Right hindlimb (tissue), 1 donor: ENCODE results near the gene CTRB1.
"Not testable (repeated sequence)": the region's sequence is repeated elsewhere in the genome, so short reads cannot be mapped to it uniquely, and the experiment has no call there.

ENCODE experiments used
- DNase-seq: peaks from one replicate; pipeline ENCODE4 v3.0.0-alpha.2; 2018

CTRB1 gene

DNA sequence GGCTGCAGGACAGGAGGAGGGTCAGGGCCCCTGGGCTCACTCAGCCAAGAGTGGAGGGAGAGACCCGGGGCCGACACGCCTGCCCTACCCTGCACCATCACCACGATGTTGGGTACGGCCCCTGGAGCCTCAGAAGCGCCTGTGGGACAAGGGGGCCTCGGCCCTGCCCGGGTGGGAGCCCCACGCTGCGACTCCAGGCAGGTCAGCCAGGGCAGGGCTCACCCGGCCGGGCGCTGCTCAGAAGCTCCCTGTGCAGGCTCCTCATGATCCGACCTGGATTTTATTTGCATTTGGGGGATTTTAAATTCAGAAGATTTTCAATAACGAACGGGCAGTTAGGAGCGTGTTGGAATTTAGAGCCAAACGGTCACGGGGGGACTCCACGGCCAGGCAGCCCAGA, 13.9 kb upstream of the CTRB1 start:
- not testable (repeated sequence) for DNase-seq

GRCh38 chr16:75205438-75205837, 13.3 kb upstream of the CTRB1 start:
- DNase-seq: not testable (repeated sequence)

GRCh38 chr16:75205961-75206748, 12.6 kb upstream of the CTRB1 start:
- not testable (repeated sequence) for DNase-seq

- no peak for DNase-seq
Measured at GRCh38 chr16:75206749-75207451, 11.9 kb upstream of the CTRB1 start, which contains the start of gene CTRB2. CTRB2 (minus strand) TSS chr16:75207161; CDS start chr16:75207141, 20 bp downstream.

- DNase-seq: no peak
Measured at GRCh38 chr16:75207831-75208230, 11.0 kb upstream of the CTRB1 start.

DNA sequence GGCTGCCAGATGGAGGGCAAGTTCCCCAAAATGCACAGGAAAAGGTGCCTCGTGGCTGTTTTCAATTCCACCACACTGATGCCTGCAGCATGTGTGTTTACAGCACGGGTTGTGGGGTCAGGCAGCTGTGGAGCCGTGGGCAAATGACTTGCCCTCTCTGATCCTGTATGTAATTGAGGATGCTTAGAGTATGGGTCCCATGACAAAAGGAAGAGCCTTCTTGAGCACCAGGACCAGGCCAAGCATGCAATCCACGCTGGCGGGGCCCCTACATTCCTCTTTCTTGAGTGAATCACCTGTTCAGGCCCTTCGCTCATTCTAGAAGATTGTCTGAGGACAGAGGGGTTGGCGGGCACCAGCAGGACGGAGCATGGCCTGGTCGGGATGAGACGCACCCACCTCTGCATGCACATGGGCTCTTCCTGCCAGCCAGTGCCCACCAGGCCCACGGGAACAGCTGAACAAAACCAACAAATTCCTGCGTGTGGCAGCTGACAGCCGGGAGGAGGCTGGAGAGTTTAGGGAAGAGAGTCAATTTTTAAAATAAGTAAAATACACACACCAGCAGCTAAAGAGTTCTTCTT, 10.5 kb upstream of the CTRB1 start:
- DNase-seq: no peak

- DNase-seq: no peak
Measured at GRCh38 chr16:75208861-75209505, 9.8 kb upstream of the CTRB1 start.

GRCh38 chr16:75209514-75209913, 9.3 kb upstream of the CTRB1 start:
- not testable (repeated sequence) for DNase-seq

- no peak for DNase-seq
Measured at GRCh38 chr16:75209944-75210343, 8.8 kb upstream of the CTRB1 start.

- not testable (repeated sequence) for DNase-seq
Measured at GRCh38 chr16:75211286-75211685, 7.5 kb upstream of the CTRB1 start.

GRCh38 chr16:75216127-75216526, 2.7 kb upstream of the CTRB1 start:
- no peak for DNase-seq

GRCh38 chr16:75216576-75216975, 2.2 kb upstream of the CTRB1 start:
- no peak for DNase-seq

- DNase-seq: no peak
Measured at GRCh38 chr16:75217389-75217851, 1.4 kb upstream of the CTRB1 start.

DNA sequence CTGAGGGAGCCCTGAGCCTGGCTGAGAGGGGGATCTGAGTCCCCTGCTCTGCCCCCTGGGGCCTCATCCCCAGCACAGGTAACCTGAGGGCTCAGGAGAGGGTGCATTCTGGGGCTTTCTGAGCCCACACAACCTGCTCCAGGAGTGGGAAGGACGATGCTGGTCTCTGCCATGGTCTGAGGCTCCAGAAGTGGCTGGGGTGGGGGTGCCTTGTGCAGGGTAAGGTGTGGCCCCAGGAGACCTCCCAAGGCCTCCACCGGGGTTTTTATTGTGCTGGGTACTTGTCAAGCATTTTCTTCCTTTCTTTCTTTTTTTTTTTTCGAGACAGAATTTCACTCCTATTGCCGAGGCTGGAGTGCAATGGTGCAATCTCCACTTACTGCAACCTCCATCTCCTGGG, 300 bp downstream of the CTRB1 start:
- no peak for DNase-seq

GRCh38 chr16:75219838-75220237, 1.1 kb downstream of the CTRB1 start:
- no peak for DNase-seq

- peak; percentile 76 for DNase-seq
Measured at GRCh38 chr16:75222271-75222783, 3.5 kb downstream of the CTRB1 start.

DNA sequence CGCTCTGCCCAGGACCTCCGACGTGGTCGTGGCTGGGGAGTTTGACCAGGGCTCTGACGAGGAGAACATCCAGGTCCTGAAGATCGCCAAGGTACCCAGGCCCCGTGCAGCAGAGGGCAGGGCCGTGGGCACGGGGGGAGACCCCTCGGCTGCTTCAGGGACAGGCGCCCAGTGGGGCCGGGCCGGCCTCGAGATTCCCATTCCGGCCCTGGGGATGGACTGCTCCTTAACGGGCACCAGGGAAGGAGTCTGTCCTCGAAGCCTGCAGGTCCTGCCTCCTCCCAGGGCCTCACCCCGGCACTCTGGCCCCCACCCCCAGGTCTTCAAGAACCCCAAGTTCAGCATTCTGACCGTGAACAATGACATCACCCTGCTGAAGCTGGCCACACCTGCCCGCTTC, 4.3 kb downstream of the CTRB1 start:
- not testable (repeated sequence) for DNase-seq

DNA sequence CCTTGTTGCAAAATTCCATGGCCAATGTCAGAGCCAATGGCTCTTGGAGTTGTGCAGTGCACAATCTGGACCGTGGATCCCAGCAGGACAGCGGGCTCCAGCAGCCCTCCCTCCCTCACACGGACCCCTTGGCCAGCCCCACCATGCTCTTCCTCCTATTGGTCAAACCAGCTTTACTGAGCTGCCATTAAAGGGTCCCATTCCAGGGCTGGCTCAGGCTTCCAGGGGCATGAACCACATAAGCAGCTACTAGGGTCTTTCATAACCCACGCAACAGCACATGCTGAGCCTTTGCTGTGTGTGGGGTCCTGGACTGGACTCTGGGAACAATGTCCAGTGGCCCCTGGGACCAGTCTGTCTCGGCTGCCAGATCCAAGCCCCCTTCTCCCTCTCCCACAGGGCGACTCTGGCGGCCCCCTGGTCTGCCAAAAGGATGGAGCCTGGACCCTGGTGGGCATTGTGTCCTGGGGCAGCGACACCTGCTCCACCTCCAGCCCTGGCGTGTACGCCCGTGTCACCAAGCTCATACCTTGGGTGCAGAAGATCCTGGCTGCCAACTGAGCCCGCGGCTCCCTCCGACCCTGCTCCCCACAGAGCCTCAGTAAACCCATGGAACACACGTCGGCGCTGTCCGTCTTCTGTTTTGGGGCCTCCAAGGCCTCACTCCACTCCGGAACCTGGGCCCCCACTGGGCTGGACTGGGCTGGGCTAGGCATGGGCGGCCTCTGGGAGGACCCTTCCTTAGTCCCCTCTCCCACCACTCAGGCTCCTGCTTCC, 5.7 kb downstream of the CTRB1 start:
- DNase-seq: no peak

GRCh38 chr16:75225092-75225491, 6.3 kb downstream of the CTRB1 start:
- no peak for DNase-seq

GRCh38 chr16:75225678-75226515, 7.1 kb downstream of the CTRB1 start:
- no peak for DNase-seq
